Neutrophil (primary cell): Measurements from ENCODE around the gene NEK11.

Experiments
- H3K27ac ChIP-seq: fragments of 200-600 bp; sonication (generic); 2 replicates; pipeline ENCODE4 v1.5.1; 2016; ENCODE audit warnings: mild to moderate bottlenecking, moderate library complexity
- H3K27me3 ChIP-seq: fragments of 200-600 bp; sonication (generic); 2 replicates; pipeline ENCODE4 v1.6.0; 2016; ENCODE audit warnings: mild to moderate bottlenecking
- H3K36me3 ChIP-seq: fragments of 200-600 bp; sonication (generic); 2 replicates; pipeline ENCODE4 v1.5.1; 2017
- H3K4me1 ChIP-seq, 2 experiments: fragments of 200-600 bp in 1 of 2; sonication (generic) in 1 of 2; 1 replicate in 1 of 2; 2 replicates in 1 of 2; pipeline versions ENCODE4 v1.5.1 to v1.6.1; 2013 to 2016; ENCODE audit warnings: low read depth in 1 of 2, low read length in 1 of 2, mild to moderate bottlenecking in 1 of 2, moderate library complexity in 1 of 2; ENCODE audit not compliant: control insufficient read depth in 1 of 2, insufficient read depth in 1 of 2
- H3K4me3 ChIP-seq, 2 experiments: fragments of 200-600 bp in 1 of 2; sonication (generic) in 1 of 2; 1 replicate in 1 of 2; 2 replicates in 1 of 2; pipeline ENCODE4 v1.5.1; 2013 to 2016; ENCODE audit warnings: low read depth in 1 of 2, low read length in 1 of 2, mild to moderate bottlenecking in 1 of 2, moderate library complexity in 1 of 2
- H3K9me3 ChIP-seq: fragments of 200-600 bp; sonication (generic); 2 replicates; pipeline ENCODE4 v1.5.1; 2016
- TF ChIP-seq, protein P1 (sequence below): fragments of 200-600 bp; sonication (generic); IDR thresholded peaks from 2 replicates; pipeline ENCODE4 v1.5.1; 2016; ENCODE audit warnings: antibody characterized with exemption

Gene NEK11

DNA sequence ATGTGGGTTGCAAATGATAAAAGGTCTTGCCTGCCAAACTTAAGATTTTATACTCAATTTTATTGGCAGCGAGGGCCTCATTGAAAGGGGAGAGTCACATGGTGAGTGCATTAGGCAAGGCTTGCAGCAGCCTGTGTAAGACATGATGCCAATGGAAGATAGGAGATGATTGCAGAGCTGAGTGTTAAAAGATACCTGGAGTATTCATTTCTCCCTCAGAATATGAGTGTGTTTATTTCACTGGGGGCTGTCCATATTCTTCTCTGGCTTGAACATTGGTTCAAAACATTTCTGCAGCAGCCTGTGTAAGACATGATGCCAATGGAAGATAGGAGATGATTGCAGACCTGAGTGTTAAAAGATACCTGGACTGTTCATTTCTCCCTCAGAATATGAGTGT is 189.7 kb downstream of the NEK11 start:
- Histone ChIP-seq H3K36me3 (no peaks in the 10 kb centered on the region), H3K27me3 (peaks cover 49% of the 10 kb centered on the region), H3K4me1 (no peaks in the 10 kb centered on the region), H3K4me3 (no peak overlapping the region), H3K9me3 (no peaks in the 10 kb centered on the region), H3K27ac (no peak overlapping the region)
- TF ChIP-seq, protein P1, sequence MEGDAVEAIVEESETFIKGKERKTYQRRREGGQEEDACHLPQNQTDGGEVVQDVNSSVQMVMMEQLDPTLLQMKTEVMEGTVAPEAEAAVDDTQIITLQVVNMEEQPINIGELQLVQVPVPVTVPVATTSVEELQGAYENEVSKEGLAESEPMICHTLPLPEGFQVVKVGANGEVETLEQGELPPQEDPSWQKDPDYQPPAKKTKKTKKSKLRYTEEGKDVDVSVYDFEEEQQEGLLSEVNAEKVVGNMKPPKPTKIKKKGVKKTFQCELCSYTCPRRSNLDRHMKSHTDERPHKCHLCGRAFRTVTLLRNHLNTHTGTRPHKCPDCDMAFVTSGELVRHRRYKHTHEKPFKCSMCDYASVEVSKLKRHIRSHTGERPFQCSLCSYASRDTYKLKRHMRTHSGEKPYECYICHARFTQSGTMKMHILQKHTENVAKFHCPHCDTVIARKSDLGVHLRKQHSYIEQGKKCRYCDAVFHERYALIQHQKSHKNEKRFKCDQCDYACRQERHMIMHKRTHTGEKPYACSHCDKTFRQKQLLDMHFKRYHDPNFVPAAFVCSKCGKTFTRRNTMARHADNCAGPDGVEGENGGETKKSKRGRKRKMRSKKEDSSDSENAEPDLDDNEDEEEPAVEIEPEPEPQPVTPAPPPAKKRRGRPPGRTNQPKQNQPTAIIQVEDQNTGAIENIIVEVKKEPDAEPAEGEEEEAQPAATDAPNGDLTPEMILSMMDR = no peak

DNA sequence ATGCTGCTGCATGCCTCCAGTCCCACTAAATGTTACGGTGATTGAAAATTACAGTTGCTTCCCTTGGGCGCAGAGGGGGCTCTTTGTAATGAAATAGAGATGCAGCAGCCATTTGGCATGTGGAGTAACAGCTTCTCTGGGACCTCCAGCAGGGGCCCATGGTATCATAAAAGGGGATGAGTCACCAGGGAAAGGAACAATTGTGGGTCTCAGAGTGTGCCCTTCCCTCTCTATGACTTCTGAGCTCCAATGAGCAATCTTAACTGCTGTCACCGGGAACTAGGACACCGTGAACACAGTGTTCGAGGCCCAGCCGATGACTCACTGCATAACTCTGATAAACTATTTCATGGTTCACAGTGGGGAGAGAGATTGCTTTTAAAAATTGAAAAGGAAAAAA is 190.1 kb downstream of the NEK11 start:
- no peaks in the 10 kb centered on the region for H3K9me3 ChIP-seq
- no peaks in the 10 kb centered on the region for H3K4me1 ChIP-seq
- H3K36me3 ChIP-seq = no peaks in the 10 kb centered on the region
- H3K27ac ChIP-seq = no peak overlapping the region
- H3K27me3 ChIP-seq = peaks cover 53% of the 10 kb centered on the region
- H3K4me3 ChIP-seq = no peak overlapping the region
- TF ChIP-seq, protein P1 = no peak

- Histone ChIP-seq H3K9me3 (no peaks in the 10 kb centered on the region), H3K27me3 (peaks cover 58% of the 10 kb centered on the region)
Measured at GRCh38 chr3:131217296-131217741, 190.6 kb downstream of the NEK11 start.

DNA sequence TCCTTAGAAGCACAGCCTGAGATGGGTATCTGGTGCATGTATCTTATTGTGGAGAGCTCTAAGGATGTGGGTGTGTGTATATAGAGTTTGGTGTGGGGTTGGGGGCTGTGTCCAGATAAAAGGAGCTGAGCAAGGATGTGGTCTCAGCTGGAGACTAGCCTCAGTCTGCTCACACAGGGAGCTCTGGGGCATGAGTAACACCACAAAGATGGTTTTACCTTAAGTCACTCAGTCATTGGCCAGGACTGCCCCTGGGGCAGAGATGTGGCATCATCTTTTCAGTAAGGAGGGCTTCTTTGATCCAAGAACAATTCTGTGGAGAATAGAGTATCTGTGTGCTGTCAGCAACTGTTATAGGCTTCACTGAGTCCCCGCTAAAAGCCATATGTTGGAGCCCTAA is 191.5 kb downstream of the NEK11 start:
- Histone ChIP-seq H3K4me3 (no peak overlapping the region), H3K9me3 (no peaks in the 10 kb centered on the region), H3K27ac (no peak overlapping the region), H3K4me1 (no peaks in the 10 kb centered on the region), H3K36me3 (no peaks in the 10 kb centered on the region), H3K27me3 (peaks cover 64% of the 10 kb centered on the region)
- TF ChIP-seq, protein P1 = no peak

More at GRCh38 chr3:131217296-131217741, 190.6 kb downstream of the NEK11 start:
- Histone ChIP-seq H3K4me3 (no peak overlapping the region), H3K27ac (no peak overlapping the region), H3K36me3 (no peaks in the 10 kb centered on the region), H3K4me1 (no peaks in the 10 kb centered on the region)
- TF ChIP-seq, protein P1 = no peak

GRCh38 chr3:131221731-131222130 is 195.1 kb downstream of the NEK11 start:
- Histone ChIP-seq H3K4me1 (peaks cover 0 to 2% of the 10 kb centered on the region in 2 experiments), H3K4me3 (no peak overlapping the region), H3K9me3 (no peaks in the 10 kb centered on the region), H3K36me3 (no peaks in the 10 kb centered on the region), H3K27me3 (peaks cover 69% of the 10 kb centered on the region), H3K27ac (no peak overlapping the region)
- TF ChIP-seq, protein P1 = no peak

- Histone ChIP-seq H3K4me3 (no peak overlapping the region), H3K27ac (no peak overlapping the region), H3K27me3 (peaks cover 68% of the 10 kb centered on the region), H3K9me3 (no peaks in the 10 kb centered on the region), H3K4me1 (peaks cover 0 to 2% of the 10 kb centered on the region in 2 experiments), H3K36me3 (no peaks in the 10 kb centered on the region)
- TF ChIP-seq, protein P1 = no peak
Measured at GRCh38 chr3:131222599-131222998, 195.9 kb downstream of the NEK11 start.
